ENCODE data around the gene AUTS2.

The AUTS2 gene

DNA sequence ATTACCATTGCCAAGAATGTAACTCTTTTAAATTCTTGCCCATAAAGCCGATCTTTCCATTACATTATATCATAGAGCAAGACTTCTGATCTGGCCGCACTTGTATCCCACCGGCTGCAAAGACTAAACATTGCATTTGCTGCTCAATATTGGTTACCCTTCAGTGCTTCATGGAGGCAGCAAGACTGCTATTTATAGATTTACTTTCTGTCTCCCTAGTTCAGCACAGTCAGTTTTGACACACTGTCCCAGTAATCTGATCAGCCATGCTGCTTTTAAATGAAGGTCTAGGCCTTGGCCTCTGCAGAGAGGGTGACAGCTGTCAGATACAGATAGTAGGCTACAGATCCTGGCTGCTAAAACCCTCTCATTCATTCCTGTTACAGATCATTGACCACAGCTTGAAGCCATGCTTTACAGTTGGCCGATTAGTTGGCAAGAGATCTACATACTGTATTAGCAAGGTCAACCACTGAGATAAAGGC lies 971.1 kb downstream of the AUTS2 start:
- no peaks in the 10 kb centered on the region for H3K36me3 ChIP-seq (ENCODE audit: control insufficient read depth in 1 of 2, insufficient read depth in 2 of 2, low read length in 2 of 2)
- H3K27me3 ChIP-seq (ENCODE audit: control insufficient read depth in 1 of 2, insufficient read depth in 2 of 2, low read length in 2 of 2) = no peaks in the 10 kb centered on the region
- H3K9me3 ChIP-seq (ENCODE audit: control insufficient read depth in 1 of 2, low read length in 2 of 2) = no peaks in the 10 kb centered on the region
- no peak overlapping the region for H3K4me3 ChIP-seq (ENCODE audit: low read depth in 1 of 2, low read length in 2 of 2)
- no peak overlapping the region for H3K27ac ChIP-seq (ENCODE audit: low read depth, low read length)
- H3K9ac ChIP-seq (ENCODE audit: low read depth in 1 of 2, low read length in 2 of 2) = no peak overlapping the region
- peaks cover 20 to 24% of the 10 kb centered on the region in 2 donors for H3K4me1 ChIP-seq (ENCODE audit: control insufficient read depth in 1 of 2, insufficient read depth in 2 of 2, low read length in 2 of 2)

DNA sequence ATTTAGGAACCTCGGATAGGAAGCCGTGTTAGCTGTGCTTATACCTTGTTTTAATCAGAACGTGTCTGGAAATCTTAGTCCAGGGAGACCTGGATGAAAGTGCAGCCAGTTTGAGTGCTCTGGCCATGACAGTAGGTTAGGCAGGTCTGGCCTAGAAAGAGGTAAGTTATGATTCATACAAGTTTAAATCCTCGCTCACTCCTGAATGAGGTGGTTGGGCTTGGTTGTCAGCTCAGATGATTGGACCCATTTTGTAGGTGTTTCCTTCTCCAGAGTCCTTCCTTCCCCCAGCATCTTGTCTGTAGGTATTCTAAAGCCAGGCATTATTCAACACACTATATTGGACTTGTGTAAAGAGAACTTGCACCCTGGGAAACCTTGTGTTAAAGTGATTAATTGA lies 971.8 kb downstream of the AUTS2 start:
- Histone ChIP-seq H3K27me3 (ENCODE audit: control insufficient read depth in 1 of 2, insufficient read depth in 2 of 2, low read length in 2 of 2) (no peaks in the 10 kb centered on the region), H3K4me1 (ENCODE audit: control insufficient read depth in 1 of 2, insufficient read depth in 2 of 2, low read length in 2 of 2) (peaks cover 20 to 24% of the 10 kb centered on the region in 2 donors), H3K36me3 (ENCODE audit: control insufficient read depth in 1 of 2, insufficient read depth in 2 of 2, low read length in 2 of 2) (no peaks in the 10 kb centered on the region), H3K9me3 (ENCODE audit: control insufficient read depth in 1 of 2, low read length in 2 of 2) (no peaks in the 10 kb centered on the region), H3K9ac (ENCODE audit: low read depth in 1 of 2, low read length in 2 of 2) (no peak overlapping the region), H3K4me3 (ENCODE audit: low read depth in 1 of 2, low read length in 2 of 2) (no peak overlapping the region), H3K27ac (ENCODE audit: low read depth, low read length) (no peak overlapping the region)

DNA sequence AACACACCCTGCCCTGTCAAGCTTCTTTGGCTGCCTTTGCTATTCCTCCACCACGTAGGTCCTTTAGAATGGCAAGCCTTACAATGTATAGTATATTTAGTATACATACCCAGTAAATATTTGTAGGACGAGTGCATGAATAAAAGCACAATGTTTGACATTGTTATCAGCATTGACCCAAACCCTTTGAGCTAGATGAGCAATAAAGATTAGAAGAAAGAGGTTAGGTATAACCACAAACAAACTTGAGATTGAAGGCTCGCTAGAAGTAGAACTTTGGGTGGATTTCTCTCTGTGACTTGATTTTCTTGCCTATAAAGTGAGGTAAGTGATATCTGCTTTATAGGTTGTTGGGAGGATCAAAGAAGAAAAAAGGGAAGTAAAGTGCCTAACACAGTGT lies 972.7 kb downstream of the AUTS2 start:
- Histone ChIP-seq H3K4me1 (ENCODE audit: control insufficient read depth in 1 of 2, insufficient read depth in 2 of 2, low read length in 2 of 2) (peaks cover 20 to 24% of the 10 kb centered on the region in 2 donors), H3K9me3 (ENCODE audit: control insufficient read depth in 1 of 2, low read length in 2 of 2) (no peaks in the 10 kb centered on the region), H3K9ac (ENCODE audit: low read depth in 1 of 2, low read length in 2 of 2) (no peak overlapping the region), H3K36me3 (ENCODE audit: control insufficient read depth in 1 of 2, insufficient read depth in 2 of 2, low read length in 2 of 2) (no peaks in the 10 kb centered on the region), H3K27me3 (ENCODE audit: control insufficient read depth in 1 of 2, insufficient read depth in 2 of 2, low read length in 2 of 2) (no peaks in the 10 kb centered on the region), H3K27ac (ENCODE audit: low read depth, low read length) (no peak overlapping the region), H3K4me3 (ENCODE audit: low read depth in 1 of 2, low read length in 2 of 2) (no peak overlapping the region)

DNA sequence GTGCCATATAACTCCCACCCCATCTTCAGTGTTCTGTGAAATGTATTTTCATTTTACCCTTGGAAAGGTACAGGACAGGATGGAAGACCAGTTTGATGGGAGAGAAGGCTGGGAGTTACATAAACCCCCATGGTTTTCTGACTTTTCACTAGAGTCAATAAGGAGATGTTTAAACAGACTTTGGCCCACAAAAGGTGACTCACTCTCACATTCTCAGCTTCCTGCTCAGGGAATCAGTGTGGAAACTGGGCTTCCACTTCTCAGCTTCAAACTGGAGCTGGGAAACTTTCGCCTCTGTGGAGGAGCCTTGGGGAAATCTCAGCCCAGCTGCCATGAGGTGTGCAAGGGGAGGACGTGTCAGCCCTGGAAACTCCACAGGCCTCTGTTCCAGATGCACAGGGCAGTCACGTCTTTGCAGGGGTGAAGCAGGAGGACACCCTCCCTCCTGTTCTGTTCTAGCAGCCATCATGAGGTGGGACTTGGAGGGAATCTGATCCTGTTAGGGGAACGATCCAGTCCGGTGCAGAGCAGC lies 973.2 kb downstream of the AUTS2 start:
- Histone ChIP-seq H3K9ac (ENCODE audit: low read depth in 1 of 2, low read length in 2 of 2) (no peak overlapping the region), H3K36me3 (ENCODE audit: control insufficient read depth in 1 of 2, insufficient read depth in 2 of 2, low read length in 2 of 2) (no peaks in the 10 kb centered on the region), H3K27ac (ENCODE audit: low read depth, low read length) (no peak overlapping the region), H3K4me3 (ENCODE audit: low read depth in 1 of 2, low read length in 2 of 2) (peak overlapping the region in 1 of 2 donors; percentile 11), H3K27me3 (ENCODE audit: control insufficient read depth in 1 of 2, insufficient read depth in 2 of 2, low read length in 2 of 2) (no peaks in the 10 kb centered on the region), H3K9me3 (ENCODE audit: control insufficient read depth in 1 of 2, low read length in 2 of 2) (no peaks in the 10 kb centered on the region), H3K4me1 (ENCODE audit: control insufficient read depth in 1 of 2, insufficient read depth in 2 of 2, low read length in 2 of 2) (peaks cover 20 to 24% of the 10 kb centered on the region in 2 donors)

DNA sequence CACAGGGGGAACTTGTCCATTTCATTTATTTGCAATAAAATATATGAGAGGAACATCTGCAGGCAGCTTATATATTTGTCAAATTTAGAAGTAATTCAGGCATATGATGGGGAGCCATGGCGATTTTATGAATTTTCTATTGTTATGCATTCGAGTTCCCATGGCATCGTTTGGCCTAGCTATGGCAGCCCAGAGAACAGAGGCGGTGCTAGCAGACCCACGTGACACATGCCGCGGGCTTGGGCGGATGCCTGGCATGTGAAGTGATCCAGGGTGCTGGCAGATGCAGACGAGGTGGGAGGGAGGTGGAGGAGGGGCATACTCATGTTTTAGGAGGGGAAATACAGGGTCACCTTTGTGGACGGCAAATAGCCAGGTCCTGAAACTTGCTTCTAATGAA lies 973.7 kb downstream of the AUTS2 start:
- Histone ChIP-seq H3K4me1 (ENCODE audit: control insufficient read depth in 1 of 2, insufficient read depth in 2 of 2, low read length in 2 of 2) (peaks cover 20 to 24% of the 10 kb centered on the region in 2 donors), H3K9ac (ENCODE audit: low read depth in 1 of 2, low read length in 2 of 2) (no peak overlapping the region), H3K27ac (ENCODE audit: low read depth, low read length) (no peak overlapping the region), H3K9me3 (ENCODE audit: control insufficient read depth in 1 of 2, low read length in 2 of 2) (no peaks in the 10 kb centered on the region), H3K36me3 (ENCODE audit: control insufficient read depth in 1 of 2, insufficient read depth in 2 of 2, low read length in 2 of 2) (no peaks in the 10 kb centered on the region), H3K27me3 (ENCODE audit: control insufficient read depth in 1 of 2, insufficient read depth in 2 of 2, low read length in 2 of 2) (no peaks in the 10 kb centered on the region), H3K4me3 (ENCODE audit: low read depth in 1 of 2, low read length in 2 of 2) (no peak overlapping the region)

DNA sequence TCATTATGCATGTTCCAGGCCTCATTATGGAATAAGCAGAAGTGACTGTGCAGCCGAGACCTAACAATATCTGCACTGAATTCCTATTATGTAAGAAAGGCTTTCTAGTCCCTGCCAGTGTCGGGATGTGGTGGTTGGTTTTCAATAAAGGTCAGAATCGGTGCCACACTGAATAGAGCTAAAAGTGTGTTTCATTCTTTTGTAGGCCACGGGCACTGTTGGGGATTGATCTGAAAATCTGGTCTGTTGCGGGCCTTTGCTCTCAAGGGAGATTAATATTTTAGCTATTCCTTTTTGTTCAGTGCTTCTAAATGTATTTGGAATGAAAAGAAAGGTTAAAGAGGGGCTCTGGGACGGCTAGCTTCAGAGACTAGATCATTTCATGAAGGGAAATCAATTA lies 974.3 kb downstream of the AUTS2 start:
- no peak overlapping the region for H3K4me3 ChIP-seq (ENCODE audit: low read depth in 1 of 2, low read length in 2 of 2)
- H3K27me3 ChIP-seq (ENCODE audit: control insufficient read depth in 1 of 2, insufficient read depth in 2 of 2, low read length in 2 of 2) = no peaks in the 10 kb centered on the region
- H3K9me3 ChIP-seq (ENCODE audit: control insufficient read depth in 1 of 2, low read length in 2 of 2) = no peaks in the 10 kb centered on the region
- peaks cover 20 to 24% of the 10 kb centered on the region in 2 donors for H3K4me1 ChIP-seq (ENCODE audit: control insufficient read depth in 1 of 2, insufficient read depth in 2 of 2, low read length in 2 of 2)
- H3K27ac ChIP-seq (ENCODE audit: low read depth, low read length) = no peak overlapping the region
- no peak overlapping the region for H3K9ac ChIP-seq (ENCODE audit: low read depth in 1 of 2, low read length in 2 of 2)
- H3K36me3 ChIP-seq (ENCODE audit: control insufficient read depth in 1 of 2, insufficient read depth in 2 of 2, low read length in 2 of 2) = no peaks in the 10 kb centered on the region

DNA sequence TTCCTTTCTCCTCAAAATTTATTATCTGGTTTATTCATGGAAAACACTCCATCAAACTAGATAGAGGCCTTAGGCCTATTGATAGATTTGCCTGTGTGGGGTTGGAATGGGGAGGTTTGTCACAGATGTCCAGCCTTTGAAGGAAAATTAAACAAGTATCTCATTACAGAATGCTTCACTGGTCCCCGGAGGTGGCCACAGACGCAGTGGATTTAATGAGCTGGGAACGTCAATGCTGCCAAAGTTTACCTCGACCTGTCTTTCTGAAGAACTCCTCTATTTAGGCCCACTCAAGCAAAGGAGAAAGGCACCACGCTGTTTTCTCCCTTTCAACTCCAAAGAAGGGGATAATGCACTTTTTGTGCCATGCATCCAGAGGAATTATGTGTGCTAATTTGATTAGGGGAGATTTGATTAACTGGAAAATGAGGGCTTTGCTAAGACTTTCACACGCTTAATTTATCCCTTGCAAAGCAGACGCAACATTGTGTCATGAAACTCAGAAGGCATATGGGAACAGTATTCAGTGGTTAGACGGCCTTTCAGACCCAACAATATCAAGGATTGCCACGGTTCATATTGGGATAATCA lies 974.9 kb downstream of the AUTS2 start:
- Histone ChIP-seq H3K27ac (ENCODE audit: low read depth, low read length) (no peak overlapping the region), H3K4me1 (ENCODE audit: control insufficient read depth in 1 of 2, insufficient read depth in 2 of 2, low read length in 2 of 2) (peaks cover 20 to 24% of the 10 kb centered on the region in 2 donors), H3K9ac (ENCODE audit: low read depth in 1 of 2, low read length in 2 of 2) (no peak overlapping the region)

DNA sequence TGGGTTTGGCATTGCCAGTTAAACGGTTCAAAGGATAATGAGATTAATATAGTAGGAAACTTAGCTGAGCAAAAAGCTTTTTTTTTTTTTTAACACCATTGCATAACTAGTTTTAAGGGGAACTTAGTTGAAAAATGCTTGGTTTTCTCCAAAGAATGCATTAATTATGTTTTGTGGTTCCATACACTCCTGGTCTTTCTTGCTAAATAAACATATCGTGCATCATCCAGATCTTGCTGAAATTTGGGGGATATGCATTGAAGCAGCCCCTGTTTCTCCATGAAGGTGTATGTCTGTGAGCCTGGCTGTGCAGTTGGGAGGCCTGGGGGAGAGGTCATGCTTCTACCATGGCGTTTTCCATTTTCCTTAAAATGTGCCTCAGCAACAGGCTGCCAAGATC lies 975.4 kb downstream of the AUTS2 start:
- H3K4me1 ChIP-seq (ENCODE audit: control insufficient read depth in 1 of 2, insufficient read depth in 2 of 2, low read length in 2 of 2) = peaks cover 20% of the 10 kb centered on the region in 2 donors
- no peak overlapping the region for H3K9ac ChIP-seq (ENCODE audit: low read depth in 1 of 2, low read length in 2 of 2)
- H3K27ac ChIP-seq (ENCODE audit: low read depth, low read length) = no peak overlapping the region
- H3K4me3 ChIP-seq (ENCODE audit: low read depth in 1 of 2, low read length in 2 of 2) = no peak overlapping the region
- no peaks in the 10 kb centered on the region for H3K36me3 ChIP-seq (ENCODE audit: control insufficient read depth in 1 of 2, insufficient read depth in 2 of 2, low read length in 2 of 2)
- no peaks in the 10 kb centered on the region for H3K27me3 ChIP-seq (ENCODE audit: control insufficient read depth in 1 of 2, insufficient read depth in 2 of 2, low read length in 2 of 2)
- no peaks in the 10 kb centered on the region for H3K9me3 ChIP-seq (ENCODE audit: control insufficient read depth in 1 of 2, low read length in 2 of 2)

More for the DNA sequence above, 974.9 kb downstream of the AUTS2 start:
- Histone ChIP-seq H3K9me3 (ENCODE audit: control insufficient read depth in 1 of 2, low read length in 2 of 2) (no peaks in the 10 kb centered on the region), H3K27me3 (ENCODE audit: control insufficient read depth in 1 of 2, insufficient read depth in 2 of 2, low read length in 2 of 2) (no peaks in the 10 kb centered on the region), H3K36me3 (ENCODE audit: control insufficient read depth in 1 of 2, insufficient read depth in 2 of 2, low read length in 2 of 2) (no peaks in the 10 kb centered on the region), H3K4me3 (ENCODE audit: low read depth in 1 of 2, low read length in 2 of 2) (no peak overlapping the region)

DNA sequence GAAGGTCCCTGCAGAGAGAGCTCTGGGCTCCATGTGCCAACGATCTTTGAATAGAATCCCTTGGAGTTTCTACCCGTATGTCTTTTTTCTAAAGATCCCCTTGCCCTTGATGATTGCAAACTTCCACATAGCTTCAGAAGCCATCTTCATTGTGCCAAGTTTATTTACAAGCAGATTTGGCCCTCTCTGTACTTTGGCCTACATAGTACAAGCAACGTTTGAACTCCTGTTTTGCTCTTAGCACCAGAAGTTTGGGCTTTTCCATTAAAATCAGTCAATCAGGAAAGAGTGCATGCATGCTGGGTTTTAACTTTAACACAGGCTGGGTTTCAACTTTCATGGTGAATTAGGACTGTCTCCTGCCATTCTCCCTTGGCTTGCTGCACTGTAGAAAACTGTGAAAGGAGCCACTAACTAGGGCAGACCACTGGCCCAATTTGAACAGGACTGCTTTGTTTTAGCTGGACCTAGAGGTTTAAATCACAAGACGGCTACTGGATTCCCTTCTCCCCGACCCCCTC lies 976.1 kb downstream of the AUTS2 start:
- no peak overlapping the region for H3K4me3 ChIP-seq (ENCODE audit: low read depth in 1 of 2, low read length in 2 of 2)
- H3K27me3 ChIP-seq (ENCODE audit: control insufficient read depth in 1 of 2, insufficient read depth in 2 of 2, low read length in 2 of 2) = no peaks in the 10 kb centered on the region
- H3K9ac ChIP-seq (ENCODE audit: low read depth in 1 of 2, low read length in 2 of 2) = no peak overlapping the region
- H3K4me1 ChIP-seq (ENCODE audit: control insufficient read depth in 1 of 2, insufficient read depth in 2 of 2, low read length in 2 of 2) = peaks cover 17 to 20% of the 10 kb centered on the region in 2 donors
- H3K9me3 ChIP-seq (ENCODE audit: control insufficient read depth in 1 of 2, low read length in 2 of 2) = no peaks in the 10 kb centered on the region
- H3K36me3 ChIP-seq (ENCODE audit: control insufficient read depth in 1 of 2, insufficient read depth in 2 of 2, low read length in 2 of 2) = no peaks in the 10 kb centered on the region
- no peak overlapping the region for H3K27ac ChIP-seq (ENCODE audit: low read depth, low read length)

DNA sequence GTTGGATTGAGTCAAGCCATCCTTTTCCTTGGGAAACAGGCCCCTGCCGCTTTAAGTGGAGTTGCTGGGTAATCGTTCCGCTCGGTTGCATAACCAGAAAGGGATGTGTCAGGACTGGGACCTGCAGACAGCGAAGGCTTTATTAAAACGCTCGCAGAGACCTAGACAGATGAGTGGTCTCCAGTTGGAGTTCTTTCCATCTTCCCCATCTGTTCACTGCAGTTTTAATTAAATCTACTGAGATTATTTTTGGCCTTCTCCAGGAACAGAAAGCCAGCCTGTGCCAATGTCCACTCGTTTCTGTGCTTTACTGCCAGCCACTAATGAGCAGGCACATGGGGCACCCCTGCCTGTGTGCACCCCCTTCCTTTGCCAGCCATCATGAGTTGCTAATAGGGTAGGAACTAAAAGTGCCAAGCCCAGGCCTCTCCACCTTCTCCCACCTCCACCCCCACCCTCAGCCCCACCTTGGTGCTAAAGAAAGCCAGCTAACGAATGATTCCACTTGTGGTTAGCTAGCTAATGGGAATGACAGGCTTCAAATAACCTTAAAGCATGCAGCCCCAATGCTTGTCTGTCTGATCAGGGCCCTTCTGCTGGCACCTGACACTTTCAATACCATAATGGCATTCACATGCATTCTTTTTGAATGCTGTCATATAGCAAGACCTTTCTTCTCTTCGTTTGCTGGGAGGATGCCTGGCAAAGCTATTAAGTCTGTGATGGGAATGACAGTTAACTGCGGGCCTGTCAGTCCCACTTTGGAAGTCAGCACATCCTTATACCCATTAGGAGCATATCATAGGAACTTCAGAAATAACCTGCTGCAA lies 976.9 kb downstream of the AUTS2 start:
- Histone ChIP-seq H3K9me3 (ENCODE audit: control insufficient read depth in 1 of 2, low read length in 2 of 2) (no peaks in the 10 kb centered on the region), H3K27me3 (ENCODE audit: control insufficient read depth in 1 of 2, insufficient read depth in 2 of 2, low read length in 2 of 2) (no peaks in the 10 kb centered on the region), H3K36me3 (ENCODE audit: control insufficient read depth in 1 of 2, insufficient read depth in 2 of 2, low read length in 2 of 2) (no peaks in the 10 kb centered on the region), H3K4me3 (ENCODE audit: low read depth in 1 of 2, low read length in 2 of 2) (no peak overlapping the region), H3K27ac (ENCODE audit: low read depth, low read length) (no peak overlapping the region), H3K4me1 (ENCODE audit: control insufficient read depth in 1 of 2, insufficient read depth in 2 of 2, low read length in 2 of 2) (peaks cover 17 to 18% of the 10 kb centered on the region in 2 donors), H3K9ac (ENCODE audit: low read depth in 1 of 2, low read length in 2 of 2) (no peak overlapping the region)
